ENCODE data around the gene SLC38A10. TPM values are rescaled to one million over a fixed set of nuclear protein-coding genes. Genes with fewer than 3 reads are reported as not detected.
A peak's percentile ranks its signal among the peaks of the same experiment; 100 is the strongest.

Gene SLC38A10
- total RNA-seq = 94.4 TPM

- peak; percentile 95 for DNase-seq (ENCODE audit: low spot score)
Measured at GRCh38 chr17:81295031-81295675, at the start of gene SLC38A10. SLC38A10 (minus strand) TSS chr17:81295307; CDS start chr17:81294921, 386 bp downstream.

DNA sequence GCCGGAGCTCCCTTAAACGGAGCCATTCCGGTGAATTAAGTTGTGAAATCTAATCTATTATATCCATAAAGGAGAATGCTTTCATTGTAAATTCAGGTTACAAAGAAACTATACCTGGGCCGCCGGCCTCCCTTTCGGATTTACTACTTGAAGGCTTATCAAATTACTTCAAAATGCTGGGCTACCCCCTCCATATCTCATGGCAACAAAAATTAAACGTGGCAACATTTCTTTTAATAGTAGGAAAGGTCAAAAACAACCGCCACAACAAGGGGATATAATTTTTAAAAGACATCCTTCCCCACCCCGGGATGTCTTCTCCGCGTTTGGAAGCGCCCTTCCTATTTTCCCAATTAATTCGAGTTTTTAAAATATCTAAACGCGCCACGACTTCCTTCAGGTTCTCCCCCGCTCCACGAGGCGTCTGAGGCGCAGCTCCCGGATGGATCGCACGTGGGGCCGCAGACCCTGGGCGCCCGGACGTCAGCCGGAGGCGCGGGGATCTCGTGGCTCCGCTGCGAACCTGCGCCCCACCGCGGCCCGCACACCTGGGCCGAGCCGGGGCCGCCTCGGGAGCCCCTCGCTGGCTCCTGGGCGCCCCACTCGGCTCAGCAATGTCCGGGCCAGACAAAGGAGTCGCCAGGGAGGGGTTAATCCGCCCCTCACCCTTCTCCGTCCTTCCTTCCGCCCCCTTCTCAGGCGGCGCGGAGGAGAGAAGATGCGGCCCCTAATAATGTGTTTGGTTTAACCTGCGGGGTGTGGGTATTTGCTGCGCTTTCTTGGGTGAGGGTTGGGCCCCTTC lies 47.4 kb upstream of the SLC38A10 start:
- DNase-seq (ENCODE audit: low spot score) = no peak

- DNase-seq (ENCODE audit: low spot score) = no peak
Measured at GRCh38 chr17:81341516-81342268, 46.6 kb upstream of the SLC38A10 start.

- peak; percentile 47 for DNase-seq (ENCODE audit: low spot score)
Measured at GRCh38 chr17:81340607-81341515, 45.8 kb upstream of the SLC38A10 start.

DNA sequence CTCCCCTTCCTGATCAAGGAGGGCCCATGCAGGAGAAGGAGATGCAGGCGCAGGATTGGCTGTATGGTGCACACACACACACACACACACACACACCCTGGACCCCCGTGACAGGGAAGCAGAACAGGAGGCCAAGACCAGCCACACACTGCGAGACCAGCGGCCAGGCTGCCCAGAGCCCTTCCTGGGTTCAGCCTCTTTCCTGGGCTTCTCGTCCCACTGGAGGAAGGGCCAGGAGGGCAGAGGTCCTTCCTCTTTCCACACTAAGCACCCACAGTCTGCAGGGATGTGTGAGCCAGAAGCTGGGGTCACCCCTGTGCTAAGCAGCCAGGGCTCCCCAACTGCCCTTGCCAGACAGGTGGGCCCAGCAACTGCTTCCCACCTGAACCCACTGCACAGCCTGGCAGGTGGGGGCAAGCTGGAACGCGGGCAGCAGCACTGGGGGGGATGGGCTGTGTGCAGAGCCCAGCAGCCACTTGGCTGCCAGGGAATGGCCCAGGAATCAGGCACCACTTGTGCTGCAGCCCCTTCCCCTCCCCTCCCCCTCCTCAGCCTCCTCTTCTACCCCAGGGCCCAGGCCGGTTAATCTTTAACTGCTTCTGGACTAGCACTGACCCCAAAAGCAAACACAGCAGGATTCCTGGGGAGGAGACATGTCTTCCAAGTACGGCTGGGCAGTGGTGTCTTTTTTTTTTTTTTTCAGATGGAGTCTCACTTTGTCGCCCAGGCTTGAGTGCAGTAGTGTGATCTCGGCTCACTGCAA lies 44.6 kb upstream of the SLC38A10 start:
- DNase-seq (ENCODE audit: low spot score) = peak; percentile 49

- no peak for DNase-seq (ENCODE audit: low spot score)
Measured at GRCh38 chr17:81339191-81339533, 44.1 kb upstream of the SLC38A10 start.

DNA sequence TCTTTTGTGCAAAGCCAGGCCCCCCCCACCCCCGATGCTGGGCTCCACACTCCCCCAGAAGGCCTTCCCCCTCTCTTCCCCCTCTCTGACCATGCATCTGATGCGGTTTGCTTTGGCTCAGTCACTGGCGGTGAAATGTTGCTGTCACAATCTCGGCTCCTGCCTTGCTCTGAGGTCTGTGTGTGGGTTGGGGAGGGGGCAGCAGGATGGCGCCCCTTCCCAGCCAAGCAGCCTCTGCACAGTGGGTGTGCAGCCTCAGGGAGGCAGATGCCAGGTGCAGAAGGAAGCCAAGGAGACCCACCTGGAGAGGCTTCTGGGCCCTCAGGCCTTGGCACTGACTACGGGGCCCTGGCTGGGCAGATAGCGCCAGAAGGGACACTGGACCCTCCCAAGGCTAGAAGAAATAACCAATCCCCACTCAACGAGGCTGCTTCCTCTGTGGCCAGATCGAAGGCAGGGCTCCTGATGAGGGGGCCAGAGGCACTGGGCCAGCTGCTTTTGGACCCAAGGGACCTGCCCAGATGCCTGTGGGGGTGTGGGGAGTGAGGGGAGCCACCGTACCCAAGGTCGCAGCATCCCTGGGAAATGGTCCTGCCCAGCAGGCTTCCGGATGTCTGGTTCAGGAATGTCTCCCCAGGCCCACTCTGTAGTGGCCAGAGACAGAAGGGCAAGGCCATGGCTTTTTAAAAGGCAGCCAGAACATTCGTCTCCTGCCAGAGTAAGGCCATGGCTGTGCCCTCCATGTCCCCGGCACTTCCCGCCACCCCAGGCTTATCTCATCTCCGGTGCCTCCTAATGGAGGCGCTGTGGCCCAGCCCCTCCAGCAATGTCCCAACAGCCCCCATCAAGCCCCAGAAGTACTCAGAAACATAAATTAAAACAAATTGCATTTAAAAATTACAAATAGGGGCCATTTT lies 43.4 kb upstream of the SLC38A10 start:
- peak; percentile 44 for DNase-seq (ENCODE audit: low spot score)

- peak; percentile 50 for DNase-seq (ENCODE audit: low spot score)
Measured at GRCh38 chr17:81337476-81337879, 42.4 kb upstream of the SLC38A10 start.

- peak; percentile 44 for DNase-seq (ENCODE audit: low spot score)
Measured at GRCh38 chr17:81336930-81337325, 41.8 kb upstream of the SLC38A10 start.

DNA sequence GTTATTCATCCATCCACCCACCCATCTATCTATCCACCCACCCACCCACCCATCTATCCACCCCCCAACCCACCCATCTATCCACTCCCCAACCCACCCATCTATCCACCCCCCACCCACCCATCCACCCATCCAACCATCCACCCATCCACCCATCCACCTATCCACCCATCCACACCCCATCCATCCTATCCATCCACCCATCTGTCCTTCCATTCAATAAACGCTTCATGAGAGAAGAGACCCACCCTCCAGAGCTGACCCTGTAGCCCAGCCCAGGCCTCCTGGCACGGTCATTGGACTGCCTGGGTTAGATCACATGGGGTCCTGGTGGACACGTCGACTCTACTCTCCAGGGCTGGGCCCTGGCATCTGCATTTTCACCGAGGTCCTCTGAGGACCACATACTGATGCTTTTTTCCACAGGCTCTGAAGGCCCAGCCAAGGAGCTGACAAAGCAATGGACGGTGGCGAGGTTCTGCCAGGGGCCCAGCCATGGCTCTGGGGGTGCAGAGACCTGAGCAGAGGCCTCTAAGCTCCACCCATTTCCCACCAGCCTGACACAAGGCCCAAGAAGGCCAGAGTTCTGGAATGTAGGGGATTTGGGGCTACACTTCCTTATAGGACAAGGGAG lies 41.3 kb upstream of the SLC38A10 start:
- no peak for DNase-seq (ENCODE audit: low spot score)

DNA sequence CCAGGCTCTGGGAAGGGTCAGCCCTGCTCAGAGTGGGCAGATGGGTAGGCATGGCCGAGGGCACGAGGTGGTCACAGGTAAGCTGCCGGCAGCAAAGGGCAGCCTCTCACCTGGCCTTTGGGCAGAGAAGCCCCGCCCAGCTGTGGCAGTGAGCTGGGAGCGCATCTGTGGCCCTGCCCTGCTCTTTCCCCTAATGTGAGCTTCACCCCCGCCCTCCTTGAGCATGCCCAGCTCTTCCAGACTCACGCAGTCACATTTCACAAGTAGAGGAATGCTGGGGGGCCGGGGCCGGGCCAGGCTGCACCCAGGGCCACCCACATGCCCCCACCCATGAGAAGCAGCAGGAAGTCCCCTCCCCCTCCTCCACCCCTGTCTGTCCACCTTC lies 40.7 kb upstream of the SLC38A10 start:
- DNase-seq (ENCODE audit: low spot score) = peak; percentile 81

GRCh38 chr17:81334987-81335772 lies 40.1 kb upstream of the SLC38A10 start:
- DNase-seq (ENCODE audit: low spot score) = no peak

DNA sequence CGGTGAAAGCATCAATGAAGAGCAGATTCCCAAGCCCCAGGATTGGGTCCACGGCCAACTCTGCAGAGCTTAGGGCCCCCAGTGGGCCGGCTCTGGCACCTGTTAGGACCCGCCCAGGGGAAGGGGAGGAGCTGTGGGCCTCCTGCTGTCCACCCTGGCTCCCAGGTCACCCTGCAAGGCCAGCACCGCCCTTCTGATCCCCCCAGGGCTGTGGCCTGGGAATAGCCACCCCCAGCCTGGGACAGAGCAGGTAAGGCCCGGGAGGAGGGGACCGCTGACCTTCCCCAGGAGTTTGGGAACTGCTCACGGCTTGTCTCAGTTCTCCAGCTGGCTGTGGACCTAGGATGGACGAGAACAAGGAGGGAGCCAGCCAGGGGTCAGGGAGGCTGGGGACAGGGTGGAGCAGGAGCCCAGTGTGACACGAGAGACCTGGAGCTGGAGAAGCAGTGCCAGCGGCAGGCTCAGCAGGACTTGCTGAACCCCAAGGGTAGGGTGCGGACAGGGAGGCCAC lies 39.3 kb upstream of the SLC38A10 start:
- DNase-seq (ENCODE audit: low spot score) = no peak

GRCh38 chr17:81333616-81334368 lies 38.7 kb upstream of the SLC38A10 start:
- DNase-seq (ENCODE audit: low spot score) = no peak

GRCh38 chr17:81332914-81333528 lies 37.9 kb upstream of the SLC38A10 start:
- no peak for DNase-seq (ENCODE audit: low spot score)

DNA sequence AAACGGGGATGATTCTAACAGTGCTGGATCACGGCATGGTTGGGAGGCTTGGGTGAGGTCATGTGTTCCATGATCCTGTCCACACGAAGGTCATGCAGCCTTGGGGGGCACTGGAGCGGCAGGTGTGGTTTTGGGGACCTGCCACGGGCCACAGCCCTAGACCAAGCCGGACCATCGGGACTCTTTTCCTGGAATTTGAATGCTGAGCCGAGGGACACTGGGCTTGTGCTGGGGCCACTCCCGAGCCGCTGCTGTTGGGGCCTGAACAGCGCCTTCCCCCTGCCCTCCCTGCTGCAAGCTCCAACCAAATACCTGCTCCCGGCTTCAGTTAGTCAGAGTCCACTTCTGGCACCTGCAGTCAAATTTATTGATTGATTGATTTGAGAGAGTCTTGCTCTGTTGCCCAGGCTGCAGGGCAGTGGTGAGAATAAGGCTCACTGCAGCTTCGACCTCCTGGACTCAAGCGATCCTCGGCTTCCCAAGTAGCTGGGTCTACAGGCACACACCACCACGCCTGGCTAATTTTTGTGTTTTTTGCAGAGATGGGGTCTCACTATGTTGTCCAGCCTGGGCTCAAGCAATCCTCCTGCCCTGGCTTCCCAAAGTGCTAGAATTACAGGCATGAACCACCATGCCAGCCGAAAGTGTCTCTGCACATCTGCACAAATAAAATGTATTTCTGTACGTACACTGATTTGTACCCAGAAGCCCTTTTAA lies 37.2 kb upstream of the SLC38A10 start:
- no peak for DNase-seq (ENCODE audit: low spot score)

Measured in ureter (tissue), 1 donor.